ENCODE measurements around the gene ZMIZ1. TPM values are rescaled to one million over a fixed set of nuclear protein-coding genes. Genes with fewer than 3 reads are reported as not detected.
A peak's percentile ranks its signal among the peaks of the same experiment; 100 is the strongest.

Gene ZMIZ1
- total and polyA plus RNA-seq, 2 donors from 2014 or later, result 14.2 to 97.6 TPM

- peak in 2 of 5 donors; percentile 15 to 29 for DNase-seq
- no peaks in the 10 kb centered on the region for H3K27me3 ChIP-seq (ENCODE audit: control insufficient read depth, insufficient read depth, low read length)
- H3K9me3 ChIP-seq (ENCODE audit: control insufficient read depth in 2 of 3, insufficient read depth in 1 of 3, low read length in 3 of 3), result no peaks in the 10 kb centered on the region
- H3K36me3 ChIP-seq (ENCODE audit: control insufficient read depth in 2 of 3, insufficient read depth in 3 of 3, low read length in 3 of 3), result no peaks in the 10 kb centered on the region
- no peak overlapping the region for H3K9ac ChIP-seq (ENCODE audit: low read length in 3 of 3)
- no peak overlapping the region for H3K4me3 ChIP-seq (ENCODE audit: low read length in 3 of 3)
- FAIRE-seq, result no peak
- intact Hi-C loops (cut with DNase I), result no loop called here
- TF ChIP-seq CTCF (IDR thresholded peaks at IDR 0.05; ENCODE audit: borderline replicate concordance, extremely low read depth, insufficient read depth), result no peak
- H3K4me1 ChIP-seq (ENCODE audit: control insufficient read depth in 2 of 3, insufficient read depth in 2 of 3, low read depth in 1 of 3, low read length in 3 of 3), result peaks cover 0 to 2% (median 0%) of the 10 kb centered on the region in 3 donors
- H3K27ac ChIP-seq (ENCODE audit: low read depth in 2 of 2, low read length in 2 of 2), result no peak overlapping the region
Observed at GRCh38 chr10:79057481-79058275, 11.1 kb upstream of the ZMIZ1 start.

DNA sequence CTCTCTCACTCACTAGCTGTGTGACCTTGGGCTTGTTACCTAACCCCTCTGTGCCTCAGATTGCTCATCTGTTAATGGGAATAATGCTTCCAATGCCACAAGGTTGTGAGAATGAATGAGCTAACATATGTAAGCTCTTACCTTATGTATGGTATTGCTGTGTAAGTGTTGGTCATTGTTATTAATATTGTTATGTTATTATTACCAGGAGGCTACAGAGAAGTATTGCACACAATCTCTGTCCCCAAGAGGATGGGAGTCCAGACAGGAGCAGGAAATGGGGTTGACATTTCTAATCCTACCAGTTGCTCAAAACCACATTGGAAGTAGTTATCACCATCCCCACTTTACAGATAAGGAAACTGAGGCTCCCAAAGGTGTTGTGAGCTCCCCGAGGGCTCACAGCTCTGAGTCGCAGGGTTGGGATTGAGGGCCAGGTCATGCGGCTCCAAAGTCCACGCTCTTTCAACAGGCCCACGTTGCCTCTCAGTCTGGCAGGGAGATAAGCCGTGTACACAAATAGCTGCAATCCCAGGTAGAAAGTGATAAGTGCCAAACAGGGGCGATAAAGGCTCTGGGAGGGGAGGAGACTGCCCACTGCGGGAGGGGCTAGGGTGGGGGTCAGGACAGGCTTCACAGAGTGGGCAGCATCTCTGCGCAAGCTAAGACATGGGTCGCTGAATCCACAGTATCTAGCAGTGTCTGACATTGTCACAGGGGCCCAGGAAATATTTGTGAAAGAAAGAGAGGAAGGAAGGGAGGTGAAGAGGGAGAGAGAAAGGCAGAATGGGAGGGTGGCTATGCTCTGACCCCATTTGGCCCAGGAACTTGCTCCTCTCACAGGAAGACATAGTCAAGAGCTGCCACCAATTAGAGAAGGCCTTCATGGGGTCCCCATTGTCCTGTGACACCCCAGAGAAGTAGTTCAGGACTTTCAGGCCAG, 9.6 kb upstream of the ZMIZ1 start:
- intact Hi-C loops (cut with DNase I), result no loop called here
- no peak overlapping the region for H3K9ac ChIP-seq (ENCODE audit: low read length in 3 of 3)
- peak in 2 of 5 donors; percentile 29 to 37 for DNase-seq

DNA sequence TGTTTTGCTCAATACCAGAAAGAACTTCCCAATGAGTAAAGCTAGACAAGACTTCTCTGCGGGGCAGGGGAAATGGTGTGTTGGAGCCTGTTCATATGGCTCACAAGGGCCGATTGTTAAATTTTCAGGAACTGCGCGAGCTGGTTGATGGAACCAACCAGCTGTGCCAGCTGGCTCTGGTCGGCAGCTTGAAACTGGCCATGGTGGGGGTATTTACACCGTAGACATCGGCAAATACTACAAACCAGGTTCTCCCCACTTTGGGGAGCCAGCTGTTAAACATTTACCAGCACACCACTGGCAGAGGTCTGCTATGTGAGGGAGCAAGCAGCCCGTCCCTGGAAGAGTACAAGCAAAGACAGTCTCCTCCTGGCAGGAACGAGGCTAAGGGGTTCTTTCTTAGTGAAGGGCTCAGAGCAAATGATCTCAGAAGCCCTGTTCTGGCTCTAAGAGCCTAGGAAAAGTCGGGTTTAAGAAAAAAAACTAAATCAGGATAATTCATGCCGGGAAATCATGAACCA, 8.8 kb upstream of the ZMIZ1 start:
- Histone ChIP-seq H3K4me1 (ENCODE audit: control insufficient read depth in 2 of 3, insufficient read depth in 2 of 3, low read depth in 1 of 3, low read length in 3 of 3) (peaks cover 0 to 2% (median 0%) of the 10 kb centered on the region in 3 donors), H3K9me3 (ENCODE audit: control insufficient read depth in 2 of 3, insufficient read depth in 1 of 3, low read length in 3 of 3) (no peaks in the 10 kb centered on the region), H3K4me3 (ENCODE audit: low read length in 3 of 3) (no peak overlapping the region), H3K9ac (ENCODE audit: low read length in 3 of 3) (no peak overlapping the region), H3K27me3 (ENCODE audit: control insufficient read depth, insufficient read depth, low read length) (no peaks in the 10 kb centered on the region), H3K27ac (ENCODE audit: low read depth in 2 of 2, low read length in 2 of 2) (no peak overlapping the region), H3K36me3 (ENCODE audit: control insufficient read depth in 2 of 3, insufficient read depth in 3 of 3, low read length in 3 of 3) (no peaks in the 10 kb centered on the region)
- TF ChIP-seq CTCF (IDR thresholded peaks at IDR 0.05; ENCODE audit: borderline replicate concordance, extremely low read depth, insufficient read depth), result no peak
- DNase-seq, result peak in 2 of 5 donors; percentile 29 to 34
- FAIRE-seq, result no peak
- intact Hi-C loops (cut with DNase I), result loop anchor here (10.0 kb wide), 1 partner anchor 85 kb away; no protein-coding TSS in a partner anchor

More for the DNA sequence above, 9.6 kb upstream of the ZMIZ1 start:
- Histone ChIP-seq H3K27me3 (ENCODE audit: control insufficient read depth, insufficient read depth, low read length) (no peaks in the 10 kb centered on the region), H3K4me1 (ENCODE audit: control insufficient read depth in 2 of 3, insufficient read depth in 2 of 3, low read depth in 1 of 3, low read length in 3 of 3) (peaks cover 0 to 2% (median 0%) of the 10 kb centered on the region in 3 donors), H3K9me3 (ENCODE audit: control insufficient read depth in 2 of 3, insufficient read depth in 1 of 3, low read length in 3 of 3) (no peaks in the 10 kb centered on the region), H3K27ac (ENCODE audit: low read depth in 2 of 2, low read length in 2 of 2) (no peak overlapping the region), H3K36me3 (ENCODE audit: control insufficient read depth in 2 of 3, insufficient read depth in 3 of 3, low read length in 3 of 3) (no peaks in the 10 kb centered on the region), H3K4me3 (ENCODE audit: low read length in 3 of 3) (no peak overlapping the region)
- FAIRE-seq, result no peak
- no peak for TF ChIP-seq CTCF (IDR thresholded peaks at IDR 0.05; ENCODE audit: borderline replicate concordance, extremely low read depth, insufficient read depth)

All from kidney (tissue), 14 donors.